GM12801 (cell line): ENCODE measurements around the gene DUSP3.

Experiments used
- TF ChIP-seq, protein P1 (sequence below): IDR thresholded peaks from one replicate; pipeline ENCODE4 v1.5.1; 2011; ENCODE audit warnings: control low read depth; ENCODE audit not compliant: insufficient read length; ENCODE audit errors: extremely low read depth

DUSP3 gene

DNA sequence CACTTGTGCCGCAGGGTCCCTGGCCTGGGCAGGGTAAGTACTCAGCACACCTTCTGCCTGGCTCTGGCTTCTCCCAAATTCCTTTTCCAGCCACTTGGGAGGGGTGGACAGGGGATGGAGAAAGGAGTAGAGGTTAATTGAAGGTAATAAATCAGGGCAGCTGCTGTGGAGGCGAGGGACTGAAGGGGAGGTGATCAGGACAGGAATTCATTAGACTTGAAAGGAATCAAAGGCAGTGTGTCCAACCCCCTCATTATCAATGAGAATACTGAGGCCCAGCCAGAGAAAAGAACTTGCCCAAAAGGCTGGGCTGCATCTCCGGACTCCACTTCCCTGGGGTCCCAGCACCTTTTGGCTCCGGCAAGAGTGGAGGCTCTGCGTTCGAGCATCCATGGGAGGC, 22.6 kb downstream of the DUSP3 start:
- TF ChIP-seq, protein P1, sequence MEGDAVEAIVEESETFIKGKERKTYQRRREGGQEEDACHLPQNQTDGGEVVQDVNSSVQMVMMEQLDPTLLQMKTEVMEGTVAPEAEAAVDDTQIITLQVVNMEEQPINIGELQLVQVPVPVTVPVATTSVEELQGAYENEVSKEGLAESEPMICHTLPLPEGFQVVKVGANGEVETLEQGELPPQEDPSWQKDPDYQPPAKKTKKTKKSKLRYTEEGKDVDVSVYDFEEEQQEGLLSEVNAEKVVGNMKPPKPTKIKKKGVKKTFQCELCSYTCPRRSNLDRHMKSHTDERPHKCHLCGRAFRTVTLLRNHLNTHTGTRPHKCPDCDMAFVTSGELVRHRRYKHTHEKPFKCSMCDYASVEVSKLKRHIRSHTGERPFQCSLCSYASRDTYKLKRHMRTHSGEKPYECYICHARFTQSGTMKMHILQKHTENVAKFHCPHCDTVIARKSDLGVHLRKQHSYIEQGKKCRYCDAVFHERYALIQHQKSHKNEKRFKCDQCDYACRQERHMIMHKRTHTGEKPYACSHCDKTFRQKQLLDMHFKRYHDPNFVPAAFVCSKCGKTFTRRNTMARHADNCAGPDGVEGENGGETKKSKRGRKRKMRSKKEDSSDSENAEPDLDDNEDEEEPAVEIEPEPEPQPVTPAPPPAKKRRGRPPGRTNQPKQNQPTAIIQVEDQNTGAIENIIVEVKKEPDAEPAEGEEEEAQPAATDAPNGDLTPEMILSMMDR: no peak

GRCh38 chr17:43755389-43755875, 23.3 kb downstream of the DUSP3 start:
- TF ChIP-seq, protein P1: no peak

DNA sequence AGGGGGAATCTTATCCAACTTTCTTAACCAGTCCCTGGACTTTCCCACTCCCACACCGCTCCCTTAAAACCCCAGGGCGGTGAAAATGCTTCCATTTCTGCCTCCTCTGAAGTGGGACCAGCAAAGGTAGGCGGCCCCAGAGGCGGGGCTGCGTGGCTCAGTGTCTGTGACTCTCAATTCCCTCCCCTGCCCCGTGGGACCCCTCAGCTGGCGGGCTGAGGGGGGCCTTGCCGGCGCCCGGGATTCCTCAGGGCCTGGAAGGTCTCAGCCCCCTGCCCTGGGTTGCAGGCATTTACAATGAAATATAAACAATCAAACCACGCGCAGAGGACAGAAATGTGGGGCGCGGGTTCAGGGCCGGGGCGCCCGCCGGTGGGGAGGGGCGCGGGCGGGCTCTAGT, 23.8 kb downstream of the DUSP3 start:
- TF ChIP-seq, protein P1: no peak

DNA sequence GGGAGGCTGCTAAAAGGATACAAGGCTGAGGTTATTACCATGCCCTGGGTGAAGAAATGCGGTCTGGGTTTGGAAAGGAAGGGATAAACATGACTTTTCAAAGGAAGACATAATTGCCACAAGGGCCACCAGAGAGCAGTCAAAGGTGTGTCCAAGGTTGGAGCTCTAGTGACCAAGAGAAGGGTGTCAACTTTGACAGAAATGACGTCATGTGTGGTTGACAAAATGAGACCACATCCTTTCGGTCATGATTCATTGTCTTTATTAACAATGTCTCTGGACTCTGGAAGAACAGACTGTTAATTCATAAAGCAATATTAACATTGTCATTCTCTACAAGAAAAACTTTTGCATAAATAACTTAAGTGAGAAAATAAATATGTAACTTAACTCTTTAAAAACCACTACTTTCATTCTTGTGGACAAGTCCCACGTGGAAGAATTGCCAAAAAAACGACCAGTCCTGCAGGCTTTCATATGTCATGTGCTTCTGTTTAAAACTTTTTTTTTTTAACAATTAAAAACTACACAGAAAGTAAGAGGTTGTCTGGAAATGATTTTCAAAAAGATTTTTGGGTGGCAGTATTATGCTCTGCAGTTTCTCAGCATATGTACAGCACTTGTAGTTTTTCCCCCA, 25.2 kb downstream of the DUSP3 start:
- TF ChIP-seq, protein P1: no peak

DNA sequence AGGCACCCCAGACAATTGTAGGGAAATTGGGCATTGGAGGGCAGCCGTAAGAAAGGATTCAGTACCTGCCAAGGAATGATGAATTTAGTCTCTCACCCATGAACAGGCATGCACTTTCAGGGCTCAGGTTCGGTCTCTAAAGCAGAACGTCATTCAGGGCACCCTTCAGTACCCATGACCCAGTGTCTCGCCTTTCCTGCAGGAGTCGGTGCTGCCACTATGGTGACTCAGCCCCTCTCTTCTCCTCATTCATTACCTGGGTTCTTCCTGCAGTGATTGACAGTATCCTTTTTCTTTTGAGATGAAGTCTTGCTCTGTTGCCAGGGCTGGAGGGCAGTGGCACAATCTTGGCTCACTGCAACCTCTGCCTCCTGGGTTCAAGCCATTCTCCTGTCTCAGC, 28.6 kb downstream of the DUSP3 start:
- TF ChIP-seq, protein P1: no peak

DNA sequence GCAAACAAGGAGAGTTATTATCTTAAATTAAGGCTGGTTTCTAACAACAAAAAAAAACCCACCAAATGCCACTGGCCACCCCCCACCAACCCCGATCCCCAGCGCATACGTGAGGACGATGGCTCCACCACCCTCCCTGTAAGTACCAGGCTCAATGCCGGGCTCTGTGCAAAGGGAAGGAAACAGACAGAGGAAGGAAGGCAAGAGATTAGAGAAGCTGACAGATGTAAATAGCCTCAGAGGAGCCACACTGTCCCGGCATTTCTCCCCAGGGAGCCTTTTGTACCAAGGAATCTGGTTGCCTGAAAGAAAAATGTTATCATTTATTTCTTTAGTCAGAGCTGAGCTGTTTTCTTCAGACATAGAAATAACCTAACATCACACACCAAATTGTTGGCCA, 33.2 kb downstream of the DUSP3 start:
- TF ChIP-seq, protein P1: no peak

DNA sequence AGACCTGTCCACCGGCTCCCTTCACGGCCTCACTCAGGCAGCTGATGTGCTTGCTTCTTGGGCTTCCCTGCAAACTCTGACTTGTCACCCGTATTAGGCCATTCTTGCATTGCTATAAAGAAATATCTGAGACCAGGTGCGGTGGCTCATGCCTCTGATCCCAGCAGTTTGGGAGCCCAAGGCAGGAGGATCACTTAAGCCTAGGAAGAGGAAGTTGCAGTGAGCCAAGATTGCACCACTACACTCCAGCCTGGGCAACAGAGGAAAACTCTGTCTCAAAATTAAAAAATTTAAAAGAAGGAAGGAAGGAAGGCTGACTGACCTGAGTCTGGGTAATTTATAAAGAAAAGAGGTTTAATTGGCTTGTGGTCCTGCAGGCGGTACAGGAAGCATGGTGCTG, 37.1 kb downstream of the DUSP3 start:
- TF ChIP-seq, protein P1: no peak
